Measurements from ENCODE around the gene RRP1.
"Not testable (repeated sequence)": the region's sequence is repeated elsewhere in the genome, so short reads cannot be mapped to it uniquely, and the experiment has no call there.

Gene RRP1

GRCh38 chr21:43819511-43820405 is 30.4 kb downstream of the RRP1 start:
- DNase-seq = no peak

DNA sequence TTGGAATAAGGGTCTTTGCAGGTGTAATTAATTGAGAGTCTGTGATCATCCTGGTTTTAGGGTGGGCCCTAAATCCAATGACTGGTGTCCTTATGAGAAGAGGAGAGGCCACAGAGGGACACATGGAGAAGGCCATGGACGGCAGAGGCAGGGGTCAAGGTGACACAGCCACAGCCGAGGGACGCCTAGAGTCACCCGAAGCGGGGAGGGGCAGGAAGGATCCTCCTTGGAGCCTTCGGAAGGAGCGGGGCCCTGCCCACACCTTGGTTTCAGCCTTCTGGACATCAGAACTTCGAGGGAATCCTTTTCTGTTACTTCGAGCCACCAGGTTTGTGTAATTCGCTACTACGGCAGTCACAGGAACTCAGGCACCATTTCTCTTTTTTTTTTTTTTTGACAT is 31.1 kb downstream of the RRP1 start:
- no peak for DNase-seq

DNA sequence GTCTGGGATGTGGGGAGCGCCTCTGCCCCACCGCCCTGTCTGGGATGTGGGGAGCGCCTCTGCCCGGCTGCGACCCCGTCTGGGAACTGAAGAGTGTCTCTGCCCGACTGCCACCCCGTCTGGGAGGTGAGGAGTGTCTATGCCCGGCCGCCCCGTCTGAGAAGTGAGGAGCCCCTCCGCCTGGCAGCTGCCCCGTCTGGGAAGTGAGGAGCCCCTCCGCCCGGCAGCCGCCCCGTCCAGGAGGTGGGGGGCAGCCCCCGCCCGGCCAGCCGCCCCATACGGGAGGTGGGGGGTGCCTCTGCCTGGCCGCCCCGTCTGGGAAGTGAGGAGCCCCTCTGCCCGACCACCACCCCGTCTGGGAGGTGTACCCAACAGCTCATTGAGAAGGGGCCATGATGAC is 32.8 kb downstream of the RRP1 start:
- not testable (repeated sequence) for DNase-seq

- not testable (repeated sequence) for DNase-seq
Observed at GRCh38 chr21:43822741-43823140, 33.4 kb downstream of the RRP1 start.

- no peak for DNase-seq
Observed at GRCh38 chr21:43824333-43825241, 35.2 kb downstream of the RRP1 start.

DNA sequence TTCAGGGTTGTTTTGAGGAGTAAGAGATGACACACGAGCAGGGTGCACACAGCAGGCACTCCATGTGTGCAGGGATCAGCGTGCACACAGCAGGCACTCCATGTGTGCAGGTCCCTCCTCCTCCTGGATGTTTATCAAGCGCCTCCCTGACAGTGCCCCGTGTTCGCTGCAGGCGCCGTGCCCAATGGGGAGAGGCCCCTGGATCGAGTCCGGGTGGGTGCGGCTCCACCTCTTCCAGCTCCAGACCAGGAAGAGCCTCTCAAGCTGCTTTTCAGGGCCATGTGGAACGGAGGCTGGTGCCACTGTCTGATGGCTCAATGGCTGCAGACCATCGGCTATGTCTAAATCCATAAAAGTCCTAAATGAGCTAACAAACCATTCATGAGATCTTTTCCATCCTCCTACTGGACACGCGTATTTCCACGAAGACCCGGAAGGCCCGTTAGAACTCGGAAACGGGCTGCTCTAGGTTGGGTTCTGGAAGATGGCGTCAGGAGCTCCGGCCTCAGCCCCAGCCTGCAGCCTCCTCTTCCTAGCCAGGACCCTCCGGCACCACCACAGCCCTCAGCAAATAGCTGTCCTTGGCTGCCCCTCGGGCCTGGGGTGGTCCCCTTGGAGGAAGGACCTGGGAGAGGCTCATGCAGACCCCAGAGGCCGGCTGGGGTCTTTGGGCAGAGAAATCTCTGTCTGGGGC is 36.0 kb downstream of the RRP1 start:
- DNase-seq = peak; percentile 41

GRCh38 chr21:43825936-43826622 is 36.7 kb downstream of the RRP1 start:
- DNase-seq = no peak

DNA sequence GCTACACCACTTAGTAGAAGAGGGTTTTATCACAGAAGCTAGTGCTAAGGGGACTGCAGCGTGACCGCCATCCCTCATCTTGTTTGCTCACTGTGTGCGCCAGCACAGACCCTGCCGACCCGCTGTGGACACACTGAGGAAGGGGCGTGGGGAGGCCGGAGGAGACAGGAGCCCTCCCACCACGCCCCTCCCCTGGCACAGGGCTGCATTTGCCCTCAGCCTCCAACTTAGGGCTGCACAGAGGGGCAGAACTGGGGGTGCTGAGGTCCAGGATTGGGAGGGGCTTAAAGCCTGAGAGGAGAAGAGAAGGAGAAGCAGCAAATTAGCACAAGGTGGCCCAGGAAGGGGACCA is 37.2 kb downstream of the RRP1 start:
- DNase-seq = no peak

DNA sequence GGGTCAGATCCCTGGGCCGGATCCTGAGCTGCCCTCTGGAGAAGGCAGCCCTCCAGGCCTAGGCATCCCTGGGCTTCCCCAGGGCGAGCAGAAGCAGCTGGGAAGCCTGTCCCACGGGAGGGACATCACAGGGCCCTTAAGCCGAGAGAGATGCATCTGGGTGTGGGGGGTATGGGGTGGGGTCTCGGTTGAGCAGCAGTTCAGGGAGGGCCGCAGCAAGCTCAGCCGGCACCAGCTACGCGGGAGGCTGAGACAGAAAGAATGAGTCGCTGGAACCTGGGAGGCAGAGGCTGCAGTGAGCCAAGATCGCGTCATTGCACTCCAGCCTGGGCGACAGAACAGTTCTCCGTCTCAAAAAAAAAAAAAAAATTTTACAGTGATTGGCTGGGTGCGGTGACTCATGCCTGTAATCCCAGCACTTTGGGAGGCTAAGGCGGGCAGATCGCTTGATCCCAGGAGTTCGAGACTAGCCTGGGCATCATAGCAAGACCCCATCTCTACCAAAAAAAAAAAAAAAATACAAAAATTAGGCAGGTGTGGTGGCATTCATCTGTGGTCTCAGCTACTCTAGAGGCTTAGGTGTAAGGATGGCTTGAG is 37.7 kb downstream of the RRP1 start:
- no peak for DNase-seq

DNA sequence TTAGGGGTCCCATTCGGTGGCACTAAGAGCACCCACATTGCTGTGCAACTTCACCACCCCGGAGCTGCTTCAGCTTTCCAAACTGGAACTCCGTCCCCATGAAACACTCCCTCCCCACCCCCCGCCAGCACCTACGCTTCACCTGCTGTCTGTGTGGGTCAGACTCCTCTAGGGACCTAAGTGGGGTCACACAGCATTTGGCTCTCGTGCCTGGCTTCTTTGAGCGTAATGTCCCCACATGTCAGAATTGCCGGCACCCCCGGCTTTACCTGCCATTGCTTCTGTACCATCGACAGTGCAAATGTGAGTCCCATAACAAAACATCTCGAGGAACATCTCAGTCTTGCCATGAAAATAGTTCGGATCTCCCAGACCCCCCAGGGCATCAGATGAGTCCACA is 39.8 kb downstream of the RRP1 start:
- no peak for DNase-seq

DNA sequence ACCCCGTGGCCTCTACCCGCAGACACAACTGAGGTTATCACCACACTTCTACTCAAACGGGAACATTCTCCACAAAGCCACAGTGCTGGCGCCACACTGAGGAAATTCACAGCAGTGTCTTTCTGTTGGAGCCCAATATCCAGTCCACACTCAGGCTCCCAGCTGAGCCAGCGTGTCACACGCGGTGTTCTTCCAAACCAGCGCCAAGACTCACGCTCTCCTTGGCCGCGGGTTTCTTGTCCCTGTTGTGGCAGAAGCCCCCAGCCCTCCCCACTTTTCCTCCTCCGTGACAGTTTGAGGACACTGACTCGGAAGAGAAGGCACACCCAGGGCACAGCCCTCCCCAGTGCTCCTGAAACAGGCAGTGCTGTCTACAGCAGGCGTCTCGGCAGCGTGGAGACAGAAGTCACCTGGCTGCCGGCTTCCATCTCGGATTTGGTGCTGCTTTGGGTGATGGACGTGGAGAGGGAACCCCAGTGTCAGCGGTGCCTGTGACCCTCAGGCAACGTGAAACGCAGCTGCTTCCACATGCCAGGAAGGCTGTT is 40.3 kb downstream of the RRP1 start:
- no peak for DNase-seq

GRCh38 chr21:43832158-43832550 is 42.8 kb downstream of the RRP1 start:
- DNase-seq = no peak

DNA sequence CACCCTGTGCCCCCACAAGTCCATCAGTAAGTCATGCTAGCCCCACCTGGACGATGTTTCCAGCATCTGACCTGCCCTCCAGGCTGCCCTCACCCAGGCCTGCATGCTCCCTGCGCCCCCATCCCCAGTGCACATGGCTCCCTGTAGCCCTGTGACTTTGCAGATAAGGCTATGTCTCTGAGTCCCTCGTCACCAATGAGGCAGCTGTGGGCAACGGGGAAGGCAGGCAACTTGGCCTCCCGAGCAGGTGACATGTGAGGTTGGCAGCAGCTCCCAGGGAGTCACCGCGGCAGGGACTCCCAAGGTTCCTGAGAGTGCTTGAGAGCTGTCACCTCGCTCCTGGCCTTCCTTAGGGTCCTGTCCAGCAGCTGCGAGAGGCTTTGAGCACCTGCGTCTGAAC is 43.3 kb downstream of the RRP1 start:
- no peak for DNase-seq

- DNase-seq = no peak
Observed at GRCh38 chr21:43834146-43834905, 44.9 kb downstream of the RRP1 start.

- DNase-seq = no peak
Observed at GRCh38 chr21:43835050-43835449, 45.7 kb downstream of the RRP1 start.

GRCh38 chr21:43835861-43836260 is 46.5 kb downstream of the RRP1 start:
- DNase-seq = no peak

GRCh38 chr21:43836616-43837015 is 47.2 kb downstream of the RRP1 start:
- DNase-seq = no peak

- DNase-seq = no peak
Observed at GRCh38 chr21:43840259-43840658, 50.9 kb downstream of the RRP1 start.

GRCh38 chr21:43842742-43843141 is 53.4 kb downstream of the RRP1 start:
- DNase-seq = no peak

DNA sequence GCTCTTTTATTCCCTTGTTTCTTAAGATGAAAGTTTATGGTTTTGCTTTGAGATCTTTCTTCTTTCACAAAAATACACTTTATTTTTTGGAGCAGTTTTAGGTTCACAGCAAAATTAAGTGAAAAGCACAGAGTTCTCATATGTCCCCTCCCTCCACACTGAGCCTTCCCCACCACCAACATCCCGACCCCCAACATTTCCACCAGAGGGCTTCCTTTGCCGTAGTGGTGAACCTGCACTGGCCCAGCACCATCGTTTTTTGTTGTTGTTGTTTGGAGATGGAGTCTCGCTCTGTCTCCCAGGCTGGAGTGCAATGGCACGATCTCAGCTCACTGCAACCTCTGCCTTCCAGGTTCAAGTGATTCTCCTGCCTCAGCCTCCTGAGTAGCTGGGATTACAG is 55.5 kb downstream of the RRP1 start:
- not testable (repeated sequence) for DNase-seq

- DNase-seq = no peak
Observed at GRCh38 chr21:43845386-43845785, 56.0 kb downstream of the RRP1 start.
